HS-5 (cell line): ENCODE results near the gene ANKRD13D.

Source experiments
- DNase-seq: peaks from one replicate; pipeline ENCODE4 v3.0.0-alpha.2; 2012; ENCODE audit warnings: low read depth

ANKRD13D gene

DNA sequence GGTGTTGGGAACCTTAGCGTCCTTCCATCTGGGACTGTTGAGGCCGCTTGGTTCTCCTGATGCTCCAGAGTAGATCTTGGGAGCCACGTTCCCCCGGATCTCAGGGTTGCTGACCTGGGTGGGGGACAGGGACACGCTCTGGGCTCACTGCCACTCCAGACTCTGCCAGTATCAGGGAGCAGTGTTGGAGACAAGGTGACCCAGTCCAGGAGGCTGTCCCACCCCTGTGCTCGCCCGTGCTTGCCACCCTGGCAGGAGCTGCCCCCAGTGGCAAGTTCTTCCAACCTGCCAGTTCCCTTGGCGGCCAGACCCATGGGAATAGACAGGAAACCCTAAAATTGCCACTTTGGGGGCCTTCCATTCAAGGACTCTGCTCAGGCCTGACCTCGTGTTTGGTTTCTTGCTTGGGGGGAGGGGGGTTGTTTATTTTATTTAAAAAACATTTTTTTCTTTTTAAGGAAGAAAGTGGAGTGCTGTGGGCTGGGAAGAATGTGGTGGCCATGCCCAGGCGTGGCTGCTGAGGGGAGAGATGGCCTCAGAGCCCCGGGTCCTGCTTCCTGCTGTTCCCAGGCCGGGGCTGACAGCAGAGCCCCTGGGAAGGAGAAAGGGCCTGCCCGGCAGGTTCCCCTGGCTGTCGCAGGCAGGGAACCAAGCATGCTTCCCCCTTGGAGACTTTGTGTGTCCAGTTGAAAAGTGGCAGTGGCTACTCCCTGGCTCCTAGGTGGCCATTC lies 15.7 kb upstream of the ANKRD13D start:
- no peak for DNase-seq

DNA sequence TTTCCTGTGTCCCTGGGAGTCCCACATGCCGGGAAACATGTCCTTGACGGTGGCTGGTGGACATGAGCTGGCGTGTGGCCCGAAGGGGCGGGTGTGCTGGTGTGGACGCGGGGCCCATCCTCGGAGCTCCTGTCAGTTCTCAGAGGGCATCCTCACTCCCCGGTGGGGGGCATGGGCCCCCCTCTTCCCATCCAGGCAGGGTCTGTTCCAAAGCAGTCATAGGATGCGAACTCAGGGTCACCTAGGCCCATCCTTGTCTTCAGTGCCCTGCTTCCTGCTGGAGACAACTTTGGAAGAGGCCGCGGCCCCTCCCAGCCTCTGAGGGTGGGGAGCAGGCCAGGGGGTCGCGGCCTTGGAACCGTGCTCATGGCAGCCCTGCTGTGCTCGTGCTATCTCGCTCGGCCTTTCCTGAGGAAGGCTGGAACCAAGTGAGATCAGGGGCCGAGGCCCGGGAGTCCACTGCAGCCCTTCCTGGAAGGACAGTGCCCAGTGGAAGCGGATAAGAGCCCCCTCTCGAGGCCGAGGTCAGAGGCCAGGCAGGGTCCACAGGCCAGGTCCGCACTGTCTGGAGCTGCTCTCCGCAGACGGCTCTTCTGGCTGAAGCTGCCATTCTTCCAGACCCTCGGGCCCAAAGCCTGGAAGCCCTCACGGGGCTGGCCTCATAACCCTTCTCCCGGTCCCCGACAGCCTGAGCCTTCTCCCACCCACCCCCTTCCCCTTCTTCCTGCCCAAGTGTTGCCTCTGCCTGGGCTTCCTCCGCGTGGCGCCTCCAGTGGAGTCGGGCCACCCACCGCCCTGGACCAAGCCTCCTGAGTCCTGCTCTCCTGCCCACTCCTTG lies 14.1 kb upstream of the ANKRD13D start:
- no peak for DNase-seq

DNA sequence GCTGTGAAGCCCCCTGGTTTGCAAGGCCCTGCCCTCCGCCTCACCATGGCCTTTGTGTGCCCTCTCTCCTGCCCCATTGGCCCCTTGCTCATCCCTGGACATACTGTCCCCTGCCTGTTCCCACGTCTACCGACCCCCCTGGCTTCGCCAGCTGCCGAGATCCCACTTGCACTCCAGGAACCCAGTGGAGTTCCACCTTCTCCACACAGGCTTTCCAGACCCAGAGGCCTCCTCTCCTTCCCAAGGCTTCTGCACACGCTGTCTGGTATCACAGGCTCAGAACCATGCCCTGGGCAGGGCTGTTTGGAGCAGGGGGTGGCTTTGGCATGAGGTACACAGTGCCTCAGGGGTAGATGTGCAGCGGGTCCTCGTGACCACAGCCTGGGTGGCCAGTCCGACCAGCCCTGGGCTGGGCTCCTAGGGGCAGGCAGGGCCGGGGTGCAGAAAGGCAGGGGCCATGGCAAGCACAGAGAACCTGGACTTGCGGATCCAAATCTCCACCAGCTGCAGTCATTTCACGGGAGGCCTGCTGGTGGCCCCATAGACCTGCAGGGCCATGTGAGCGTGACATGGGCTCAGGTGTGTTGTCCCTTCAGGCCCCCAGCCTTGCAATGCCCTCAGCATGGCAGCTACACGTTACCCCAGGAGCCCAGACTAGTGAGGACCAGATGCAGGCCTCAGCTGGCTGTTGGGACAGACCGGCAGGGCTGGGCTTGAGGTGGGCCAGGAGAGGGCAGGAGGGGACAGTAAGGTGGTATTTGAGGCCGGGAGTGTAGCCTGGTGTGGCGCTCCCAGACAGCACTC lies 13.3 kb upstream of the ANKRD13D start:
- no peak for DNase-seq

DNA sequence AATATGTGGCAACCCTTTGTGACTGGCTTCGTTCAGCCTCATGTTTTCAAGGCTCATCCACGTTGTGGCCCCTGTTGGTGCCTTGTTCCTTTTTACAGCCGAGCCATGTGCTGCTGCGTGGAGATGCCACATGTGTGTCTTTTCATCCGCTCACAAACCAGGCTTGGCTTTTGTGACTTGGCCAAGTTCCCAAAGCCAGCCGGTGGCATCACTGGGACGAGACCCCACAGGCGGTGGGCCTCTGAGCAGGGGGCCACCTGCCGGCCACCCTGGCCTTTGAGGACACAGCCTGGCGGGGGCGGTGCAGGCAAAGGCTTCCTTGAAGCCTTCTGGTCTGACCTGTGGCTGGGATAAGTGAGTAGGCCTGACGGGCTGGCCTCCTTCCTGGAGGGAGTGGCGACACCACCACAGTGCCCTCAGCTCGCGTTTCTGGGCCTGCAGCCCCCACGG lies 12.3 kb upstream of the ANKRD13D start:
- no peak for DNase-seq

DNA sequence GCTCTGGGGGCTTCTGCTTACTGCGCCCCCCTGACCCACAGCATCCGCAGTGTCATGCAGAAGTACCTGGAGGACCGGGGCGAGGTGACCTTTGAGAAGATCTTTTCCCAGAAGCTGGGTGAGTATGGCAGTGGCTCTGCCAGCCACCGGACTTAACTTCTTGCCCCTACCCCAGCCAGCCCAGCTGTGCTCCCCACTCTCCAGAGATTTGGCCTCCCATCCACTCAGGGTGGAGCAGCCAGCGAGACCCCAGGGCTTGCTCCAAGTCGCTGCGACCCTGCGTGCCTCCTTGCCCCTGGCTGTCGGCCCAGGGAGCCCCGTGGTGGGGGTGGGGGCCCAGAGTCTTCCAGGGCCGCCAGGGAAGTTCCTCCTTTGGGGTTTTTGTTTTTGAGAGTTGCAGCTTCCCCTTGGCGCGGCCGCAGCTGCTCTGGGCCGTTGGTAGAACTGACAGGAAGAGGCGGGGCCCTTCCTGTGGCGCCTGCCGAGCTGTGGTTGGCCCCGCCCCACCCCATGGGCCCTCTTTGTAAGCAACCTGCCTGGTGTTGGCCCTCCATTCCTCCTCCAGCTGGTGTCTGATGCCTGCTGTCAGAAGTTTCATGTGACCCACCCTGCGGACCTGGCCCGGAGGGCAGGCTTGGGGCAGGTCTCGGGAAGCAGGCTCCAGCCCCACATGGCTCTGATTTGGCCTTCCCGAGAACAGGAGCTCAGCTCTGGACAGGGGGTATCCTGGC lies 11.7 kb upstream of the ANKRD13D start:
- no peak for DNase-seq

DNA sequence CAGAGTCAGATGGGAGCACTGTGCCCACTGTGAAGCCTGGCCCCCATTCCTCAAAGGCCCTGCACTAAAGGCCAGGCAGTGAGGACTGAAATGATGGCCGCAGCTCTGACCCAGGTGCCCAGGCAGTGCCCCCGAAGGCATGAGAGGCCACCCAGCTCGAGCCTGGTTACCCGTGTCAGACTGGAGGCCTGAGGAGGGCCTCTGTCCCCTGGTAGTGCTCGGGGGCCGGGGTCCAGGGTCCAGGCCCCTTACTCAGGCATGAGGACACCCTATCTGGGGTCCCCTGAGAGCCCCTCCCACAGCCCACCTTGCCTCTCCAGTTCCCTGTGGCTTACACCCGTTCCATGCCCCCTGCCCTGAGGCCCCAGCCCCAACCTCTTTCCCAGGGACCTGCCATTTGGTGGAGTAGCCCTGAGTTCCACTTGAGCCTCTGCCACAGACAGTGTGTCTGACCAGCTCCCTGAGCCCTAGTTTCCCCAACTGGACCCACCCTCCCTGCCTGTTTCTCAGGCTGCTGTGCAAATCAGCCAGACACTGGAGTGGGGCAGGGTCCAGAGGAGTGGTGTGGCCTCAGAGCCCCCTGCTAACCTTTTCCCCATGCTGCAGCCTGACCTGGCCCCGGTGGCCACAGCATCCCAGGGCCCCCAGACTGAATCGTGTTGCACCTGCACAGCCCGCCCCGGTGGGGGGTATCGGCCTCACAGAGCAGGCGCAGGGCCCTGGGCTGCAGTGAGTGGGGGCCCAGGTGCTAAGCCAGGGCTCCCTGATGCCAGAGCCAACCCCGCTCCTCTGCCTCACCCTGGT lies 10.8 kb upstream of the ANKRD13D start:
- no peak for DNase-seq

DNA sequence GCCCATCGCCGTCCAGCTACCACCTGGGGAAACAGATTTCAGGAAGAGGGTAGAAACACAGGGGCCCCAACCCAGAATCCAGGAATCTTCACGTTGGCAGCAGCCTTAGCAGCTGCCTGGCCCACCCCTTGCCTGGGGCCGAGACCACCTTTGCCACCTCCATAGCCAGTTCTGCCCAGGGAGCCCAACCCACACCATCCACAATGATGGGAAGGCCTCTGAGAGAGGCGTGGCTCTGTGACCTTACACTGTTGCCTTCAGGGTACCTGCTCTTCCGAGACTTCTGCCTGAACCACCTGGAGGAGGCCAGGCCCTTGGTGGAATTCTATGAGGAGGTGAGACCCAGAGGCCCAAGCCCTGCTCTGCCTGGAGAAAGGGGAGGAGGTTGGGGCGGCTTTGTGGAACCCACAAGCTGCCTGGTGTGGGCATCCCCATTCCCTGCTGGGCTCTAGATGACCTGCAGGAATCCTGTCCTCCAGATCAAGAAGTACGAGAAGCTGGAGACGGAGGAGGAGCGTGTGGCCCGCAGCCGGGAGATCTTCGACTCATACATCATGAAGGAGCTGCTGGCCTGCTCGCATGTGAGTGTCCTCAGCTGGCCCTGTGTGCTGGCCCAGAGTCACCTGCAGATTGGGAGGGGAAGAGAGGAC lies 10.0 kb upstream of the ANKRD13D start:
- DNase-seq: no peak

DNA sequence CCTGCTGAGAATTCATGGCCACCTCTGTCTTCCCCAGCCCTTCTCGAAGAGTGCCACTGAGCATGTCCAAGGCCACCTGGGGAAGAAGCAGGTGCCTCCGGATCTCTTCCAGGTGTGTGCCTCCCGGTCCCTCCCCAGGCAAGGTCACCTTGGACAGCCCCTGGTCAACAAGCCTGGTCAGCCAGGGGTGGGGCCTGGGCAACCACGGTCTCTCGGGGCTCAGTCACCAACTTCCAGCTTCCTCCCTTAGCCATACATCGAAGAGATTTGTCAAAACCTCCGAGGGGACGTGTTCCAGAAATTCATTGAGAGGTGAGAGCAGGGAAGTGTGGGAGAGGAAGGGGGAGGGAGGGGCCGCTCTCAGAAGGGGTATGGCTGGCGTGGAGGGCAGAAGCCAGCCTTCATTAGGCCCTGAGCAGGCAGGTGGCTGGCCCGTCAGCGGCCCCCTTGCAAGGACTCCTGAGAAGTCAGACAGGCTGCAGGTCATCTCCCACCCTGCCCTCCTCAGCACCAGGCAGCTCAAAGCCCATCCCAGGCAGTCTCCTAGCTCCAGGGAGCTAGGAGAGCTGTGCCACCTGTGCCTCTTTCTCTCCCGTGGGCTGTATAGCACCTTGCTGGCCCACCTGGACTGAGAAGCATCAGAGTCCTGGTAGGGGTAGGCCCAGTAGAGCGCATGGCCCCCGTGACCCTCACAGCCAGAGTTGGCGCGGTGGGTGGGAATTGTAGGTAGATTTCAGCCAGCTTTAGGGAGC lies 9.3 kb upstream of the ANKRD13D start:
- no peak for DNase-seq

DNA sequence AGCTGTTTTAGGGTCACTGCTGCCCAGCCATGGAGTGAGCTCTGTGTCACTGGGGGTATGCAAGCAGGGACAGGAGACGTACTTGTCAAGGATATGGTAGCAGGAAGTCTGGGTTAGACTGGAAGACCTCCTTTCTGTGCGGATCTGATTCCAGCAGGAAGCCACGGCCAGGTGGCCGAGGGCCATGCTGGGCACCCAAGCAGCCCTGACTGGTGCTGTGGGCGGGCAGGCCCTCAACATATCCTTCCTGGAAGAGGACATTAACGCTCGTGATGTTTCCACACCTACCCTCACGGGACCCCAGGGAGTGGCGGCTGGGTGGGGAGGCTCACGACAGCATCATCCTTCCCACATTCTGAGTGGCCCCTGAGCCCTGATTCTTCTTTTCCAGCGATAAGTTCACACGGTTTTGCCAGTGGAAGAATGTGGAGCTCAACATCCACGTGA lies 8.7 kb upstream of the ANKRD13D start:
- no peak for DNase-seq

DNA sequence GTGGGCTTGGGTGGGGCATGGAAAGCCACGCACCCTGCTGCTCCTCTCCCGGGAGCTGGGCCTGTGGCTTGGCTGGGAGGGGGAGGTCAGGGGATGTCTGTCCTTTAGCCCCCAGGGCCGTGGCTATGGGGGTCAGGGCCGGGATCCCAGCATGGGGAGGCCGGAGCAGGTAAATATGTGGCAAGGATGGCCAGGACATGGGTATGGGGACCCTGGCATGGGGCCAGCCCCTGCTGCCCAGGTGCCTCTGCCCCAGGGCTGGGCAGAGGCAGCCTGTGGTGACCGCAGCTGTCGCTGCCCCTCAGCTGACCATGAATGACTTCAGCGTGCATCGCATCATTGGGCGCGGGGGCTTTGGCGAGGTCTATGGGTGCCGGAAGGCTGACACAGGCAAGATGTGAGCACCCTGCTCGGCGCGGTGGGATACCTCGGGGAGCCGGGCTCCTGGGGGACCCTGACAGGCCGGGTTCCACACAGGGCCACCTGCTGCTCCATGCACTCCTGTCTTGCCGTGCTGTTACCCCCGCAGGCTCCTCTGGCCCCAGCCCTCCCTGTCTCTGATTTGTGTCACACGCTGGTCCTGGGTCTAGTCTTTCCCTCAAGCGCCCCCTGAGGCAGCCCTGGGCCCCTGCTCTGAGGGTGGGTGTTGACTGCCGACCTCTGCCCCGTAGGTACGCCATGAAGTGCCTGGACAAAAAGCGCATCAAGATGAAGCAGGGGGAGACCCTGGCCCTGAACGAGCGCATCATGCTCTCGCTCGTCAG lies 8.1 kb upstream of the ANKRD13D start:
- DNase-seq: no peak

DNA sequence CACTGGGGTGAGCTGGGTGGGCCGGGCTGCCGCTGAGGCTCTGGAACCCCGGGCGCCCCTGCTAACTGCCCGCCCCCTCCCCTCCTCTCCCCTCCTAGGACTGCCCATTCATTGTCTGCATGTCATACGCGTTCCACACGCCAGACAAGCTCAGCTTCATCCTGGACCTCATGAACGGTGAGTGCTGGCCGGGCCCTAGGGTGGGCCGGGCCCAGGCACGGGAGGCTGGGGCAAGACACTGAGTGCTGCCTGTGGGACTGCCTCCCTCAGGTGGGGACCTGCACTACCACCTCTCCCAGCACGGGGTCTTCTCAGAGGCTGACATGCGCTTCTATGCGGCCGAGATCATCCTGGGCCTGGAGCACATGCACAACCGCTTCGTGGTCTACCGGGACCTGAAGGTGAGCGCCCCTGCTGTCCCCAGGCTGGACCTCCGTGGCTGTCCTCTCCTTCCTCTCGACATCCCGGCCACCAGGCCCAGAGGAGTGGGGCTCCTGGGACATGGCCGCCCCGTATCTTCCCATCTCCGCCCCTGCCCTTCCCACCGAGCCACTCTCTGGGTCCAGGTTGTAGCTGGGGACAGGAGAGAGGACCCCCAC lies 7.5 kb upstream of the ANKRD13D start:
- DNase-seq: no peak

DNA sequence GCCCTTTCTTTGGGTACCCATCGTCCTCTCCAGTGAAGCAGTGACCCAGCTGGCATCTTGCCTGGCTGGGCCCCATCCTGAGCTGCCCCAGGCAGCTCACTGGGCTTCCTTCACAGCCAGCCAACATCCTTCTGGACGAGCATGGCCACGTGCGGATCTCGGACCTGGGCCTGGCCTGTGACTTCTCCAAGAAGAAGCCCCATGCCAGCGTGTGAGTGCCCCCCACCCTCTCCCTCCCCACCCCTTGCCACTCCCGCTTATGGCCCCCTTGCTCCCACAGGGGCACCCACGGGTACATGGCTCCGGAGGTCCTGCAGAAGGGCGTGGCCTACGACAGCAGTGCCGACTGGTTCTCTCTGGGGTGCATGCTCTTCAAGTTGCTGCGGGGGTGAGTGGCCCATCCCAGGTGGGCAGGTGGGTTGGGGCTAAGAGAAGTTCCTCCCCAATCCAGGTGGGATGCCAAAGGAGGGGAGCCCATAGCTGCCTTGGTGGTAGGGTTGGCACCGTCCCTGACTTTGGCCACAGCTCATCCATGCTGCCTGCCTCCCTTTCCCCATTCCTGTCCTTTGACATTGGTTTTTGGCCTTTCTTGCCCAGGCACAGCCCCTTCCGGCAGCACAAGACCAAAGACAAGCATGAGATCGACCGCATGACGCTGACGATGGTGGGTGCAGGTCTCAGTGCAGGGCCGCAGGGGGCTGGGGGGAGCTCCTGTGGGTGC lies 6.8 kb upstream of the ANKRD13D start:
- DNase-seq: no peak

DNA sequence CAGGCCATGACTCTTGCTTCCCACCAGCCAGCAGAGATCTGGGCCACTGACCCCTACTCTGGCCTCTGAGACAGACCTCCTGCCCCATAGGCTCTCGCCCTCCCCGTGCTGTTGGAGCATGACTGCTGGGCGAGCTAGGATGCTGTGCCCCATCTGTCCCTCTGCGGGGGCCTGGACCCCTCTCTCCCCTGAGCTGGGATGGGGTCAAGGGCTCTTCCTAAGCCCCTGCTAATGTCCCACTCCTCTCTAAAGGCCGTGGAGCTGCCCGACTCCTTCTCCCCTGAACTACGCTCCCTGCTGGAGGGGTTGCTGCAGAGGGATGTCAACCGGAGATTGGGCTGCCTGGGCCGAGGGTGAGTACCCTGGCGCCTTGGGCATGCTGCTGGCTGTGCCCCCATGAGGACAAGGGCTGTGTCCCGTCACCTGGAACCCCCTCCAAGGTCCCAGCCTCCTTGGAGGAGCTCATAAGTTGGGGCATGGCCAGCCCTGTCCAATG lies 6.2 kb upstream of the ANKRD13D start:
- DNase-seq: no peak

DNA sequence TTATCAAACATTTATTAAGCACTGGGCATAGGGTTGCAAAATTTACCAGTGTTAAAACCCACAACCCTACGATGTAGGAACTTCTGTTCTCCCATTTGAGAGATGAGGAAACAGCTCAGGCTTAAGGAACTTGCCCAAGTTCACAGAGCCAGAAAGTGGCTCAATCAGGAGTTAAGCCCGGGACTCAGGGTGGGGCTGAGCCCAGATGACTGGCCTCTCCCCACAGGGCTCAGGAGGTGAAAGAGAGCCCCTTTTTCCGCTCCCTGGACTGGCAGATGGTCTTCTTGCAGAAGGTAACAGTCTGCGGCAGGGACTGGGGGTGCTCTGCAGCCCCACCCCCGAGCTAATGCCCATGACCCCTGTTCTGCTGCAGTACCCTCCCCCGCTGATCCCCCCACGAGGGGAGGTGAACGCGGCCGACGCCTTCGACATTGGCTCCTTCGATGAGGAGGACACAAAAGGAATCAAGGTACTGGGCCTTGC lies 5.6 kb upstream of the ANKRD13D start:
- DNase-seq: no peak

DNA sequence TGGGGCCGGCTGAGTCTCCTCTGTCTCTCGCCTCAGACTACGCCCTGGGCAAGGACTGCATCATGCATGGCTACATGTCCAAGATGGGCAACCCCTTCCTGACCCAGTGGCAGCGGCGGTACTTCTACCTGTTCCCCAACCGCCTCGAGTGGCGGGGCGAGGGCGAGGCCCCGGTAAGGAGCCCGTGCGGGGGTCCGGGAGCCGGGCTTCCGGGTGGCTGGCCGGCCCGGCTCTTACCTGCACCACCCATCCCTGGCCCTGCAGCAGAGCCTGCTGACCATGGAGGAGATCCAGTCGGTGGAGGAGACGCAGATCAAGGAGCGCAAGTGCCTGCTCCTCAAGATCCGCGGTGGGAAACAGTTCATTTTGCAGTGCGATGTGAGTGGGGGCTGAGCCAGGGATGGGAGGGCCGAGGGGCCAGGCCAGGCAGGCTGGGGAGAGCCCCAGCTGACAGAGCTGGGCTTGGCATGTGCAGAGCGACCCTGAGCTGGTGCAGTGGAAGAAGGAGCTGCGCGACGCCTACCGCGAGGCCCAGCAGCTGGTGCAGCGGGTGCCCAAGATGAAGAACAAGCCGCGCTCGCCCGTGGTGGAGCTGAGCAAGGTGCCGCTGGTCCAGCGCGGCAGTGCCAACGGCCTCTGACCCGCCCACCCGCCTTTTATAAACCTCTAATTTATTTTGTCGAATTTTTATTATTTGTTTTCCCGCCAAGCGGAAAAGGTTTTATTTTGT lies 4.1 kb upstream of the ANKRD13D start:
- no peak for DNase-seq

DNA sequence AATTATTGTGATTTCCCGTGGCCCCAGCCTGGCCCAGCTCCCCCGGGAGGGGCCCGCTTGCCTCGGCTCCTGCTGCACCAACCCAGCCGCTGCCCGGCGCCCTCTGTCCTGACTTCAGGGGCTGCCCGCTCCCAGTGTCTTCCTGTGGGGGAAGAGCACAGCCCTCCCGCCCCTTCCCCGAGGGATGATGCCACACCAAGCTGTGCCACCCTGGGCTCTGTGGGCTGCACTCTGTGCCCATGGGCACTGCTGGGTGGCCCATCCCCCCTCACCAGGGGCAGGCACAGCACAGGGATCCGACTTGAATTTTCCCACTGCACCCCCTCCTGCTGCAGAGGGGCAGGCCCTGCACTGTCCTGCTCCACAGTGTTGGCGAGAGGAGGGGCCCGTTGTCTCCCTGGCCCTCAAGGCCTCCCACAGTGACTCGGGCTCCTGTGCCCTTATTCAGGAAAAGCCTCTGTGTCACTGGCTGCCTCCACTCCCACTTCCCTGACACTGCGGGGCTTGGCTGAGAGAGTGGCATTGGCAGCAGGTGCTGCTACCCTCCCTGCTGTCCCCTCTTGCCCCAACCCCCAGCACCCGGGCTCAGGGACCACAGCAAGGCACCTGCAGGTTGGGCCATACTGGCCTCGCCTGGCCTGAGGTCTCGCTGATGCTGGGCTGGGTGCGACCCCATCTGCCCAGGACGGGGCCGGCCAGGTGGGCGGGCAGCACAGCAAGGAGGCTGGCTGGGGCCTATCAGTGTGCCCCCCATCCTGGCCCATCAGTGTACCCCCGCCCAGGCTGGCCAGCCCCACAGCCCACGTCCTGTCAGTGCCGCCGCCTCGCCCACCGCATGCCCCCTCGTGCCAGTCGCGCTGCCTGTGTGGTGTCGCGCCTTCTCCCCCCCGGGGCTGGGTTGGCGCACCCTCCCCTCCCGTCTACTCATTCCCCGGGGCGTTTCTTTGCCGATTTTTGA lies 3.3 kb upstream of the ANKRD13D start:
- DNase-seq: no peak
